ENCODE data around the gene CYP4F3. TPM values are rescaled to one million over a fixed set of nuclear protein-coding genes. Genes with fewer than 3 reads are reported as not detected.
A peak's percentile ranks its signal among the peaks of the same experiment; 100 is the strongest.

The CYP4F3 gene
- total and polyA plus RNA-seq, 2 of the 13 experiments (the other 11 are each of a cell fraction or from before 2014, with no cell fraction given): 17.8 to 22.8 TPM

DNA sequence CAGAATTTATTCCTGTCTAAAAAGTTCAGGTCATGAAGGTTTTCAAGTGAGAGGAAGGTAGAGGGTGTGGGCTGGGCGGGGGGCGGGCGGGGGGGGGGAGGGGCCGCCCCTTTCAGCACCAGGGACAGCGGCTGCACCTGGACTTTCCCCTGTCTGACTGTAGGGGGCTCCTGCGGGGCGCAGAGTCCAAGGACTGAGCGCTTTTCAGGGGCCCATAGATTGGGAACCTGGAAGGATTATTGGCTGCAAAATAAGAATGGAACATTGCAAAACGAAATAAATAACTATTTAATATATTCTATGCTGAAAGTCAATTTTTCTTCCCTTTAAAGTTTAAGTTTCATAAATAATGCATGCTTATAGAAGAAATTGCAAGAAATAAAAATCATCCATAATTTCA lies 8.9 kb upstream of the CYP4F3 start (continued):
- TF ChIP-seq ZNF589 (CRISPR knock-in tag; conservative IDR thresholded peaks at IDR 0.05) (no peak), ZSCAN30 (CRISPR knock-in tag; IDR thresholded peaks at IDR 0.05) (no peak), ZNF569 (CRISPR knock-in tag; IDR thresholded peaks at IDR 0.05; ENCODE audit: borderline replicate concordance) (no peak), ZNF160 (CRISPR knock-in tag; IDR thresholded peaks at IDR 0.05) (peak; percentile 80; the same call in 1 of the 2 replicates), TEAD2 (CRISPR knock-in tag; IDR thresholded peaks at IDR 0.05) (no peak), PCBP1 (IDR thresholded peaks at IDR 0.05; ENCODE audit: borderline replicate concordance, low read depth, low read length) (no peak), ZNF567 (CRISPR knock-in tag; IDR thresholded peaks at IDR 0.05; ENCODE audit: borderline replicate concordance) (no peak), ZNF138 (CRISPR knock-in tag; IDR thresholded peaks at IDR 0.05; ENCODE audit: low read depth) (no peak), ZNF737 (CRISPR knock-in tag; IDR thresholded peaks at IDR 0.05; ENCODE audit: borderline replicate concordance) (no peak)
- TF ChIP-seq, protein P1, sequence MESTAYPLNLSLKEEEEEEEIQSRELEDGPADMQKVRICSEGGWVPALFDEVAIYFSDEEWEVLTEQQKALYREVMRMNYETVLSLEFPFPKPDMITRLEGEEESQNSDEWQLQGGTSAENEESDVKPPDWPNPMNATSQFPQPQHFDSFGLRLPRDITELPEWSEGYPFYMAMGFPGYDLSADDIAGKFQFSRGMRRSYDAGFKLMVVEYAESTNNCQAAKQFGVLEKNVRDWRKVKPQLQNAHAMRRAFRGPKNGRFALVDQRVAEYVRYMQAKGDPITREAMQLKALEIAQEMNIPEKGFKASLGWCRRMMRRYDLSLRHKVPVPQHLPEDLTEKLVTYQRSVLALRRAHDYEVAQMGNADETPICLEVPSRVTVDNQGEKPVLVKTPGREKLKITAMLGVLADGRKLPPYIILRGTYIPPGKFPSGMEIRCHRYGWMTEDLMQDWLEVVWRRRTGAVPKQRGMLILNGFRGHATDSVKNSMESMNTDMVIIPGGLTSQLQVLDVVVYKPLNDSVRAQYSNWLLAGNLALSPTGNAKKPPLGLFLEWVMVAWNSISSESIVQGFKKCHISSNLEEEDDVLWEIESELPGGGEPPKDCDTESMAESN (CRISPR knock-in tag; conservative IDR thresholded peaks at IDR 0.05): 0 out of 2 replicates have a peak, but pooled peaks have one; percentile 54
- TF ChIP-seq, protein P2, sequence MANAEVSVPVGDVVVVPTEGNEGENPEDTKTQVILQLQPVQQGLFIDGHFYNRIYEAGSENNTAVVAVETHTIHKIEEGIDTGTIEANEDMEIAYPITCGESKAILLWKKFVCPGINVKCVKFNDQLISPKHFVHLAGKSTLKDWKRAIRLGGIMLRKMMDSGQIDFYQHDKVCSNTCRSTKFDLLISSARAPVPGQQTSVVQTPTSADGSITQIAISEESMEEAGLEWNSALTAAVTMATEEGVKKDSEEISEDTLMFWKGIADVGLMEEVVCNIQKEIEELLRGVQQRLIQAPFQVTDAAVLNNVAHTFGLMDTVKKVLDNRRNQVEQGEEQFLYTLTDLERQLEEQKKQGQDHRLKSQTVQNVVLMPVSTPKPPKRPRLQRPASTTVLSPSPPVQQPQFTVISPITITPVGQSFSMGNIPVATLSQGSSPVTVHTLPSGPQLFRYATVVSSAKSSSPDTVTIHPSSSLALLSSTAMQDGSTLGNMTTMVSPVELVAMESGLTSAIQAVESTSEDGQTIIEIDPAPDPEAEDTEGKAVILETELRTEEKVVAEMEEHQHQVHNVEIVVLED (CRISPR knock-in tag; IDR thresholded peaks at IDR 0.05; ENCODE audit: borderline replicate concordance): no peak
- TF ChIP-seq, protein P3, sequence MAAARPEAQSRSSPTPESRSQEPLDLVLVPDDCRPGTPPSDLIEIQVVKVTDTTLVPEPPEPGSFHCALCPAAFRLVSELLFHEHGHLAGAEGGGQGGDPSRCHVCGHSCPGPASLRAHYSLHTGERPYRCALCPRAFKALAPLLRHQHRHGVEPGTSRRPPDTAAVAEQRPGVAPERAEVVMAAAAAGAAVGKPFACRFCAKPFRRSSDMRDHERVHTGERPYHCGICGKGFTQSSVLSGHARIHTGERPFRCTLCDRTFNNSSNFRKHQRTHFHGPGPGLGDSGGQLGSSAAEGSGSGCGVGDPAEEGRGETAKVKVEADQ (CRISPR knock-in tag; IDR thresholded peaks at IDR 0.05; ENCODE audit: borderline replicate concordance): no peak
- TF ChIP-seq, protein P4, sequence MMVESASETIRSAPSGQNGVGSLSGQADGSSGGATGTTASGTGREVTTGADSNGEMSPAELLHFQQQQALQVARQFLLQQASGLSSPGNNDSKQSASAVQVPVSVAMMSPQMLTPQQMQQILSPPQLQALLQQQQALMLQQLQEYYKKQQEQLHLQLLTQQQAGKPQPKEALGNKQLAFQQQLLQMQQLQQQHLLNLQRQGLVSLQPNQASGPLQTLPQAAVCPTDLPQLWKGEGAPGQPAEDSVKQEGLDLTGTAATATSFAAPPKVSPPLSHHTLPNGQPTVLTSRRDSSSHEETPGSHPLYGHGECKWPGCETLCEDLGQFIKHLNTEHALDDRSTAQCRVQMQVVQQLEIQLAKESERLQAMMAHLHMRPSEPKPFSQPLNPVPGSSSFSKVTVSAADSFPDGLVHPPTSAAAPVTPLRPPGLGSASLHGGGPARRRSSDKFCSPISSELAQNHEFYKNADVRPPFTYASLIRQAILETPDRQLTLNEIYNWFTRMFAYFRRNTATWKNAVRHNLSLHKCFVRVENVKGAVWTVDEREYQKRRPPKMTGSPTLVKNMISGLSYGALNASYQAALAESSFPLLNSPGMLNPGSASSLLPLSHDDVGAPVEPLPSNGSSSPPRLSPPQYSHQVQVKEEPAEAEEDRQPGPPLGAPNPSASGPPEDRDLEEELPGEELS (CRISPR knock-in tag; IDR thresholded peaks at IDR 0.05): 0 out of 2 replicates have a peak, but pooled peaks have one; percentile 27
- TF ChIP-seq, protein P5, sequence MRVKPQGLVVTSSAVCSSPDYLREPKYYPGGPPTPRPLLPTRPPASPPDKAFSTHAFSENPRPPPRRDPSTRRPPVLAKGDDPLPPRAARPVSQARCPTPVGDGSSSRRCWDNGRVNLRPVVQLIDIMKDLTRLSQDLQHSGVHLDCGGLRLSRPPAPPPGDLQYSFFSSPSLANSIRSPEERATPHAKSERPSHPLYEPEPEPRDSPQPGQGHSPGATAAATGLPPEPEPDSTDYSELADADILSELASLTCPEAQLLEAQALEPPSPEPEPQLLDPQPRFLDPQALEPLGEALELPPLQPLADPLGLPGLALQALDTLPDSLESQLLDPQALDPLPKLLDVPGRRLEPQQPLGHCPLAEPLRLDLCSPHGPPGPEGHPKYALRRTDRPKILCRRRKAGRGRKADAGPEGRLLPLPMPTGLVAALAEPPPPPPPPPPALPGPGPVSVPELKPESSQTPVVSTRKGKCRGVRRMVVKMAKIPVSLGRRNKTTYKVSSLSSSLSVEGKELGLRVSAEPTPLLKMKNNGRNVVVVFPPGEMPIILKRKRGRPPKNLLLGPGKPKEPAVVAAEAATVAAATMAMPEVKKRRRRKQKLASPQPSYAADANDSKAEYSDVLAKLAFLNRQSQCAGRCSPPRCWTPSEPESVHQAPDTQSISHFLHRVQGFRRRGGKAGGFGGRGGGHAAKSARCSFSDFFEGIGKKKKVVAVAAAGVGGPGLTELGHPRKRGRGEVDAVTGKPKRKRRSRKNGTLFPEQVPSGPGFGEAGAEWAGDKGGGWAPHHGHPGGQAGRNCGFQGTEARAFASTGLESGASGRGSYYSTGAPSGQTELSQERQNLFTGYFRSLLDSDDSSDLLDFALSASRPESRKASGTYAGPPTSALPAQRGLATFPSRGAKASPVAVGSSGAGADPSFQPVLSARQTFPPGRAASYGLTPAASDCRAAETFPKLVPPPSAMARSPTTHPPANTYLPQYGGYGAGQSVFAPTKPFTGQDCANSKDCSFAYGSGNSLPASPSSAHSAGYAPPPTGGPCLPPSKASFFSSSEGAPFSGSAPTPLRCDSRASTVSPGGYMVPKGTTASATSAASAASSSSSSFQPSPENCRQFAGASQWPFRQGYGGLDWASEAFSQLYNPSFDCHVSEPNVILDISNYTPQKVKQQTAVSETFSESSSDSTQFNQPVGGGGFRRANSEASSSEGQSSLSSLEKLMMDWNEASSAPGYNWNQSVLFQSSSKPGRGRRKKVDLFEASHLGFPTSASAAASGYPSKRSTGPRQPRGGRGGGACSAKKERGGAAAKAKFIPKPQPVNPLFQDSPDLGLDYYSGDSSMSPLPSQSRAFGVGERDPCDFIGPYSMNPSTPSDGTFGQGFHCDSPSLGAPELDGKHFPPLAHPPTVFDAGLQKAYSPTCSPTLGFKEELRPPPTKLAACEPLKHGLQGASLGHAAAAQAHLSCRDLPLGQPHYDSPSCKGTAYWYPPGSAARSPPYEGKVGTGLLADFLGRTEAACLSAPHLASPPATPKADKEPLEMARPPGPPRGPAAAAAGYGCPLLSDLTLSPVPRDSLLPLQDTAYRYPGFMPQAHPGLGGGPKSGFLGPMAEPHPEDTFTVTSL (CRISPR knock-in tag; IDR thresholded peaks at IDR 0.05; ENCODE audit: borderline replicate concordance): no peak
- TF ChIP-seq, protein P6, sequence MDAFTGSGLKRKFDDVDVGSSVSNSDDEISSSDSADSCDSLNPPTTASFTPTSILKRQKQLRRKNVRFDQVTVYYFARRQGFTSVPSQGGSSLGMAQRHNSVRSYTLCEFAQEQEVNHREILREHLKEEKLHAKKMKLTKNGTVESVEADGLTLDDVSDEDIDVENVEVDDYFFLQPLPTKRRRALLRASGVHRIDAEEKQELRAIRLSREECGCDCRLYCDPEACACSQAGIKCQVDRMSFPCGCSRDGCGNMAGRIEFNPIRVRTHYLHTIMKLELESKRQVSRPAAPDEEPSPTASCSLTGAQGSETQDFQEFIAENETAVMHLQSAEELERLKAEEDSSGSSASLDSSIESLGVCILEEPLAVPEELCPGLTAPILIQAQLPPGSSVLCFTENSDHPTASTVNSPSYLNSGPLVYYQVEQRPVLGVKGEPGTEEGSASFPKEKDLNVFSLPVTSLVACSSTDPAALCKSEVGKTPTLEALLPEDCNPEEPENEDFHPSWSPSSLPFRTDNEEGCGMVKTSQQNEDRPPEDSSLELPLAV (CRISPR knock-in tag; conservative IDR thresholded peaks at IDR 0.05; ENCODE audit: low read depth): no peak

Measured in HepG2 (cell line).